Ascending aorta (tissue), 2 donors: ENCODE data around the gene FGGY. TPM values are rescaled to one million over a fixed set of nuclear protein-coding genes. Genes with fewer than 3 reads are reported as not detected.
"Not testable (repeated sequence)": the region's sequence is repeated elsewhere in the genome, so short reads cannot be mapped to it uniquely, and the experiment has no call there.

Source experiments
- DNase-seq, 2 donors: peaks; one replicate each; pipeline ENCODE4 v3.0.0-alpha.2; 2019; ENCODE audit warnings: low spot score in 2 of 2
- H3K27ac ChIP-seq, 2 donors: fragments of 200-600 bp; sonication (generic); one replicate each; pipeline ENCODE4 v1.5.1; 2016 to 2017; ENCODE audit warnings: mild to moderate bottlenecking in 1 of 2
- H3K27me3 ChIP-seq: fragments of 200-600 bp; sonication (generic); one replicate; pipeline ENCODE4 v1.5.1; 2017
- H3K36me3 ChIP-seq, 2 donors: fragments of 200-600 bp; sonication (generic); one replicate each; pipeline ENCODE4 v1.5.1; 2016
- H3K4me1 ChIP-seq, 2 donors: fragments of 200-600 bp; sonication (generic); one replicate each; pipeline ENCODE4 v1.5.1; 2016 to 2017; ENCODE audit warnings: mild to moderate bottlenecking in 1 of 2
- H3K4me3 ChIP-seq, 2 donors: fragments of 200-600 bp; sonication (generic); one replicate each; pipeline ENCODE4 v1.5.1; 2016 to 2017; ENCODE audit warnings: mild to moderate bottlenecking in 1 of 2
- H3K9me3 ChIP-seq, 2 donors: fragments of 200-600 bp; sonication (generic); one replicate each; pipeline ENCODE4 v1.5.1; 2016
- intact Hi-C: fragments of 100-400 bp; cut with DNase I; formaldehyde crosslinking; loops from one replicate; pipeline ENCODE4 v1.15.1; 2023
- total RNA-seq: library from RNA; depleted of rRNA; stranded (reverse); fragments of >200 nt; gene quantifications from one replicate; pipeline ENCODE4 v1.1.0, GENCODE V29; 2016
- TF ChIP-seq, protein P1 (sequence below), 3 experiments: fragments of 200-600 bp in 2 of 3; fragments of 450-650 bp in 1 of 3; sonication (generic) in 2 of 3; IDR thresholded peaks; one replicate each; pipeline ENCODE4 v1.5.1; 2016 to 2019; ENCODE audit warnings: antibody characterized with exemption in 3 of 3, mild to moderate bottlenecking in 1 of 3, moderate library complexity in 1 of 3

The FGGY gene
- total RNA-seq, 1 donor from 2014 or later = 7.0 TPM

DNA sequence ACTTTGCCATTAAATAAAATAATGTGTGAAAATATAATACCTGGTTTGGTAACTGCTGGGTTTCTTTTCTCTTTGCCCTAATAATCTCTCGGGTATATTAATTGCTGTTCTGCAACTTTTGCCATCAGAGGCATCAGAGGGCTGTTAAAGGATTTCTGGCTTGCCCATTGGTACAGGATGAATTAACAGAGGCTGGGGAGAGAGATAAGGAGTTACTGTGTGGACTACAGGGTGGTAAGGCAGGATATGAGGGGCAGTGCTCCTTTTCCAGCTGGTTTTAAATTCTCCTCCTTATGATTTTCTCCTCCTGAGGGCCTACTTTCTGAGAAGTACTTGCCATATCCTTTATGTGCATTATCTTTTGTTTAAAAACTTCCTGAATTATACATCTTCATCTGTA lies 48.3 kb downstream of the FGGY start:
- Histone ChIP-seq H3K27me3 (no peaks in the 10 kb centered on the region), H3K4me1 (no peaks in the 10 kb centered on the region), H3K36me3 (no peaks in the 10 kb centered on the region), H3K4me3 (no peak overlapping the region), H3K27ac (no peak overlapping the region), H3K9me3 (no peaks in the 10 kb centered on the region)
- DNase-seq = no peak
- TF ChIP-seq, protein P1, sequence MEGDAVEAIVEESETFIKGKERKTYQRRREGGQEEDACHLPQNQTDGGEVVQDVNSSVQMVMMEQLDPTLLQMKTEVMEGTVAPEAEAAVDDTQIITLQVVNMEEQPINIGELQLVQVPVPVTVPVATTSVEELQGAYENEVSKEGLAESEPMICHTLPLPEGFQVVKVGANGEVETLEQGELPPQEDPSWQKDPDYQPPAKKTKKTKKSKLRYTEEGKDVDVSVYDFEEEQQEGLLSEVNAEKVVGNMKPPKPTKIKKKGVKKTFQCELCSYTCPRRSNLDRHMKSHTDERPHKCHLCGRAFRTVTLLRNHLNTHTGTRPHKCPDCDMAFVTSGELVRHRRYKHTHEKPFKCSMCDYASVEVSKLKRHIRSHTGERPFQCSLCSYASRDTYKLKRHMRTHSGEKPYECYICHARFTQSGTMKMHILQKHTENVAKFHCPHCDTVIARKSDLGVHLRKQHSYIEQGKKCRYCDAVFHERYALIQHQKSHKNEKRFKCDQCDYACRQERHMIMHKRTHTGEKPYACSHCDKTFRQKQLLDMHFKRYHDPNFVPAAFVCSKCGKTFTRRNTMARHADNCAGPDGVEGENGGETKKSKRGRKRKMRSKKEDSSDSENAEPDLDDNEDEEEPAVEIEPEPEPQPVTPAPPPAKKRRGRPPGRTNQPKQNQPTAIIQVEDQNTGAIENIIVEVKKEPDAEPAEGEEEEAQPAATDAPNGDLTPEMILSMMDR (IDR thresholded peaks at IDR 0.05) = no peak
- intact Hi-C loops = loop anchor here (10.0 kb wide), 1 partner anchor 330 kb away; no protein-coding TSS in a partner anchor

GRCh38 chr1:59346429-59346828 lies 49.5 kb downstream of the FGGY start:
- DNase-seq = no peak
- no peak overlapping the region for H3K27ac ChIP-seq
- TF ChIP-seq, protein P1 (IDR thresholded peaks at IDR 0.05) = no peak
- H3K4me1 ChIP-seq = no peaks in the 10 kb centered on the region
- no peaks in the 10 kb centered on the region for H3K27me3 ChIP-seq
- no peaks in the 10 kb centered on the region for H3K9me3 ChIP-seq
- intact Hi-C loops = loop anchor here (10.0 kb wide), 1 partner anchor 328 kb away; no protein-coding TSS in a partner anchor
- H3K36me3 ChIP-seq = no peaks in the 10 kb centered on the region
- no peak overlapping the region for H3K4me3 ChIP-seq

DNA sequence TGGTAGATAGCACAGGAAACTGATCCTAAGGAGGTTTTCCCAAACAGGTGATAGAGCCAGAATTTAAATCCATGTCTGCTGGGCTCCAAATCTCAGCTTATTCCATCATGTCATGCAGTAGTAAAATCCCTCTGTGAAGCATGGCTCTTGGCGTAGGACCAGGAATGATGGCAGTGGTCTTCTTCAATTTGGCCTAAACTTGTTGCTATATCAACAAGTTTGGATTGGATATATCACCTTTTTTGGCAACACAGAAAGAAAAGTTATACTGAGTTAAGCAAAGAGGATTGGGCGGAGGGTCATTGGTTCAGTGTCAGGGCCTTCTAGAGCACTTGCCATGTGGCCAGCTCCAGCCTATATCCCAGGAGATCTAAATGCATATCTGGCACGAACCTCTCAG lies 52.2 kb downstream of the FGGY start:
- Histone ChIP-seq H3K4me3 (no peak overlapping the region), H3K36me3 (no peaks in the 10 kb centered on the region), H3K9me3 (no peaks in the 10 kb centered on the region), H3K4me1 (no peaks in the 10 kb centered on the region), H3K27me3 (no peaks in the 10 kb centered on the region), H3K27ac (no peak overlapping the region)
- TF ChIP-seq, protein P1 (IDR thresholded peaks at IDR 0.05) = no peak
- intact Hi-C loops = loop anchor here (10.0 kb wide), 1 partner anchor 326 kb away; no protein-coding TSS in a partner anchor
- no peak for DNase-seq

DNA sequence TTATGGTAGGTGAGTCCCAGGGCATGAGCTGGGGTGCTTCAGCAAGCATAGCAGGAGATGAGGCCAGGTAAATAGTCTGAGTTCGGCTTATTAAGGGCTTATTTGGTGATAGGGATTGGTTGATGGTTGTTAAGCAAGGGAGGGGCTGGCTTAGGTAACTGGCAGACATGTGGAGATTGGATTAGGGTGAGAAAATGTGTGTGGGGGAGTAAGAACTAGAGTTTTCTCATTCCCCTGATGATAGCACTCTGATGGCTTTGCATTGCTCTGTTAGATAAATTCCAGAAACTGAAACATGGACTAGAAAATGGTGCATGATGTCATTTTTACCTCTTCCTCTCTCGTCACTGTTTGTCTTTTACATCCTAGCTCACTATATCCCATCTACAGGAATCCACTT lies 53.6 kb downstream of the FGGY start:
- no peaks in the 10 kb centered on the region for H3K27me3 ChIP-seq
- no peak overlapping the region for H3K4me3 ChIP-seq
- H3K4me1 ChIP-seq = no peaks in the 10 kb centered on the region
- TF ChIP-seq, protein P1 (IDR thresholded peaks at IDR 0.05) = no peak
- no peak for DNase-seq
- H3K36me3 ChIP-seq = no peaks in the 10 kb centered on the region
- no peak overlapping the region for H3K27ac ChIP-seq
- intact Hi-C loops = no loop called here
- no peaks in the 10 kb centered on the region for H3K9me3 ChIP-seq

- Histone ChIP-seq H3K27ac (no peak overlapping the region), H3K4me1 (no peaks in the 10 kb centered on the region), H3K9me3 (no peaks in the 10 kb centered on the region), H3K27me3 (no peaks in the 10 kb centered on the region), H3K36me3 (no peaks in the 10 kb centered on the region), H3K4me3 (no peak overlapping the region)
- intact Hi-C loops = no loop called here
- no peak for DNase-seq
- TF ChIP-seq, protein P1 (IDR thresholded peaks at IDR 0.05) = no peak
These were observed 55.2 kb downstream of the FGGY start for GRCh38 chr1:59352065-59352464.

- H3K27me3 ChIP-seq = no peaks in the 10 kb centered on the region
- TF ChIP-seq, protein P1 (IDR thresholded peaks at IDR 0.05) = no peak
- no peaks in the 10 kb centered on the region for H3K9me3 ChIP-seq
- H3K4me1 ChIP-seq = no peaks in the 10 kb centered on the region
- no peak overlapping the region for H3K27ac ChIP-seq
- intact Hi-C loops = no loop called here
- H3K4me3 ChIP-seq = no peak overlapping the region
- no peaks in the 10 kb centered on the region for H3K36me3 ChIP-seq
- DNase-seq = no peak
These were observed 56.6 kb downstream of the FGGY start for GRCh38 chr1:59353453-59353852.

- H3K27me3 ChIP-seq, H3K36me3 ChIP-seq, H3K4me3 ChIP-seq, H3K9me3 ChIP-seq, intact Hi-C loops, H3K4me1 ChIP-seq, H3K27ac ChIP-seq, DNase-seq: not testable (repeated sequence)
These were observed 57.3 kb downstream of the FGGY start for GRCh38 chr1:59354239-59354638.
